ENCODE measurements around the gene CLCA4.
"Not testable (repeated sequence)": the region's sequence is repeated elsewhere in the genome, so short reads cannot be mapped to it uniquely, and the experiment has no call there.

The CLCA4 gene, protein sequence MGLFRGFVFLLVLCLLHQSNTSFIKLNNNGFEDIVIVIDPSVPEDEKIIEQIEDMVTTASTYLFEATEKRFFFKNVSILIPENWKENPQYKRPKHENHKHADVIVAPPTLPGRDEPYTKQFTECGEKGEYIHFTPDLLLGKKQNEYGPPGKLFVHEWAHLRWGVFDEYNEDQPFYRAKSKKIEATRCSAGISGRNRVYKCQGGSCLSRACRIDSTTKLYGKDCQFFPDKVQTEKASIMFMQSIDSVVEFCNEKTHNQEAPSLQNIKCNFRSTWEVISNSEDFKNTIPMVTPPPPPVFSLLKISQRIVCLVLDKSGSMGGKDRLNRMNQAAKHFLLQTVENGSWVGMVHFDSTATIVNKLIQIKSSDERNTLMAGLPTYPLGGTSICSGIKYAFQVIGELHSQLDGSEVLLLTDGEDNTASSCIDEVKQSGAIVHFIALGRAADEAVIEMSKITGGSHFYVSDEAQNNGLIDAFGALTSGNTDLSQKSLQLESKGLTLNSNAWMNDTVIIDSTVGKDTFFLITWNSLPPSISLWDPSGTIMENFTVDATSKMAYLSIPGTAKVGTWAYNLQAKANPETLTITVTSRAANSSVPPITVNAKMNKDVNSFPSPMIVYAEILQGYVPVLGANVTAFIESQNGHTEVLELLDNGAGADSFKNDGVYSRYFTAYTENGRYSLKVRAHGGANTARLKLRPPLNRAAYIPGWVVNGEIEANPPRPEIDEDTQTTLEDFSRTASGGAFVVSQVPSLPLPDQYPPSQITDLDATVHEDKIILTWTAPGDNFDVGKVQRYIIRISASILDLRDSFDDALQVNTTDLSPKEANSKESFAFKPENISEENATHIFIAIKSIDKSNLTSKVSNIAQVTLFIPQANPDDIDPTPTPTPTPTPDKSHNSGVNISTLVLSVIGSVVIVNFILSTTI
- long read RNA-seq, donor 1, result 0 reads
- long read RNA-seq, donor 2, result 0 reads
- long read RNA-seq, donor 3, result 0 reads
- long read RNA-seq, donor 4, result 0 reads
- long read RNA-seq, donor 5, result 0 reads
- long read RNA-seq, donor 6, result 0 reads
- long read RNA-seq, donor 7, result 0 reads
- long read RNA-seq, donor 8, result 0 reads

DNA sequence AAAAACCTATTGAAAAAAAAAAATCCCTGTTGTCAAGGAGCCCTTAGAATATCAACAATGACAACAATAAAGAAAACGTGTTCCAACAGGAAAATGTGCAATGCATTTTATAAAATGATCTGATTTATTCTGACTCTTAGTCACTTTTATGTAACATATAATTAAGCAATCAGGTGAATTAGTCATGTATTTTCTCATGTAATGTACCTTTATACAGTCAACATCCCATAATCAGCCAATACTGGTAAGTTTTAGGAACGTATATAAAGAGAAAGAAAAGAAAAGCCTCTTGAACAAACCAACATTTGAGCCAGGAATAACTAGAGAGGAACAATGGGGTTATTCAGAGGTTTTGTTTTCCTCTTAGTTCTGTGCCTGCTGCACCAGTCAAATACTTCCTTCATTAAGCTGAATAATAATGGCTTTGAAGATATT lies at the start of gene CLCA4:
CLCA4 (plus strand) TSS at position 292 of the 435 bp plus-strand sequence; CDS start at position 334, 42 bp downstream.
- DNase-seq, result no peak

DNA sequence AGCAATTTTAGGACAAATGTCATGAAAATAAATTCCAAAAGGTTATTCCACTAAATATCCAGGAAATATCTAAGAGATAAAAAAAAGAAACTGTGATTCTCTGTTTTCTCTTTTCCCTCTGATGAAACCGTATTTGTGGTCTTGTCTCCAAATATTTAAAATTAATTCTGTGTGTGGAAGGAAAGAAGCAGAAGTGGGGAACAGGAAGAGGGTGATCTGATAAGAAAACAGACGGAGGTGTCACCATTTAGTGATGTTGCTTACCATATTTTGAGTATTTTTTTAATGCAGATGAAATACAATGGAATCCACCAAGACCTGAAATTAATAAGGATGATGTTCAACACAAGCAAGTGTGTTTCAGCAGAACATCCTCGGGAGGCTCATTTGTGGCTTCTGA lies 48.6 kb upstream of the CLCA4 start:
- DNase-seq, result no peak

DNA sequence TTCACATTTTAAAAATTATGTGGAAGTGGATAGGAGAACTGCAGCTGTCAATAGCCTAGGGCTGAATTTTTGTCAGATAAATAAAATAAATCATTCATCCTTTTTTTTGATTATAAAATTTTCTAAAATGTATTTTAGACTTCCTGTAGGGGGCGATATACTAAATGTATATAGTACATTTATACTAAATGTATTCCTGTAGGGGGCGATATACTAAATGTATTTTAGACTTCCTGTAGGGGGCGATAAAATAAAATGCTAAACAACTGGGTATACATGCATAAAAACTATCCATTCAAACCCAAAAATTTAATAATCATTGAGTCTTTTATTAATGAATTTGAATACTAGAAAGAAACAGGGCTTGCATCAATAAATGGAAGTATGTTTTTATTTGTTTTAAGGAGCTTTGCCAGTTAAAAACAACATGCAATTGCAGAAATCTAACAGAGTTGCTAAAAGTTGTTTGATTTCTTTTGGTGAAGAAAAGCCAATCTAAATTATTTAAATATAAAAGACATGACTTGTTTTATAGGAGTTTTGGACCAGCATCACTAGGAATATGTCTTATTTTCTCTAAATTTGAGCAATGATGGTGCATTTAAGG lies 46.8 kb upstream of the CLCA4 start:
- no peak for DNase-seq

DNA sequence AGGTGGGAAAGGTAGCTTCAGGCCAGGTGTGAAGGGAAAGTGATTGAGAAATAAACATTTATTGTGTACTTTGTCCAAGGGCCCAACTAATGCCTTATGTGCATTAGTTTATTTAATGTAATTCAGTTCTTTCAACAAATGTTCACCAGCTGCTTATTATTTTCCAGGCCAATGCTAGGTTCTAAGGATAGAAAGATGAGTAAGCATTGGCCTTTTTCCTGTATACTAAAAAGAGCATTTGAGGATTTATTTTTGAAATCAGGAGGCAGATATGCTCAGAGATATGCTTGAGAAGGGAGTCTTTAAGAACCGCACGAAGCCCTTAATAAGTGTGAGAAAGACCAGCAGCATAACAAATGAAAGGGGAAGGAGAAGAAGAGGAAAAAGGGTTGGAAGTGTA lies 46.2 kb upstream of the CLCA4 start:
- no peak for DNase-seq

DNA sequence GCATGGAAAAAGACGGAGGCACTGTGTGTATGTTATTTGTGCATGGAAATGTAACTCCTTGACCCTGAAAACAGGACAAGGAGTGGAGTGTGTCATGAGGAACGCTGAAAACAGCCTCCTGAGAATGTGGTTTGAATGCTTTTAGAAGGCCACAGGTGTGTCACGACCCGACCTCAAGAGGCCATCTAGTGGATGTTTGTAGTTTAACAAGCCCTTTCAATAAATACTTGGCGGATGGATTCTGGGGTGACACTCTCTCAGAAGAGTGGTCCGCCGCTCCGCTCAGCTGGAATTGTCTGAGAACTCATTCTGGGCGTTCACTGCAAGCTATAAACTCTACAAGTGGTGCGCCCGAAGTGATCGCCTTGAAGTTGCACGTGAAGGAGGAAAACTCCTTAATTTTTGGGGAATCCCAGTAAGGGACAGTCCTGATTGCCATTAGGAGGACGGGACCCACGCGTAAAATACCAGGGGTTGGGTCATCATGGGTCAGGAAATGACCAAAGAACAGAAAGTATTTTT lies 44.7 kb upstream of the CLCA4 start:
- DNase-seq, result not testable (repeated sequence)

DNA sequence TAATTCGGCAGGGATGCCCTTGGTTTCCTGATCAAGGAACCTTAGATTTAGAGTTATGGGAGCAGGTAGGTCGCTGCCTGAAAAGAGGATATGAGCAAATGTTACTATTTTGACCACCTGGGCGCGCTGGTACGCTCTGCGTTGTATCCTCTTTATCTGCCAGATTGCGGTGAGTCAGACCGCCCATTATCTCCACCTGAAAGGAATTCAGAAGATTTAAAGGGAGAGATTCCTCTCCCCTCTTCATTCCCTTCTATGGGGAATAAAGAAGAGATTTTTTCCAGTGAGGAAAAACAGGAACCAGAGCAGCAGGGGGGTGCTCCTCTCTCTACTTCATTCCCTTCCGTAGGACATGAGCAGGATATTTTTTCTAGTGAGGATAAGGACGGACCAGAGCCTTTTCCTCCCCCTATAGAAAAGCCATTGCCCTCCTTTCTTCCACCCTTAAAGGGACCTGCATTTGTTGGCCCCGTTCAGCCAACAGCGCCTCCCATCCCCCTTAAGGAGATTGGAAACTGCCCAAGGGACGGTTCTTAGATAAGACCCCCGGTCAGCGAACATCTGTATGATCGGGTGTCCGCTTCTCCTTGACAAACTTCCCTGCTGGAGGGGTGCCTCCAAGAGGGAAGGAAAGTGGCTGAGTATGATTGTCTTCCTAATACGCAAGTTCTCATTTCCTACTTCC lies 44.0 kb upstream of the CLCA4 start:
- DNase-seq, result no peak

DNA sequence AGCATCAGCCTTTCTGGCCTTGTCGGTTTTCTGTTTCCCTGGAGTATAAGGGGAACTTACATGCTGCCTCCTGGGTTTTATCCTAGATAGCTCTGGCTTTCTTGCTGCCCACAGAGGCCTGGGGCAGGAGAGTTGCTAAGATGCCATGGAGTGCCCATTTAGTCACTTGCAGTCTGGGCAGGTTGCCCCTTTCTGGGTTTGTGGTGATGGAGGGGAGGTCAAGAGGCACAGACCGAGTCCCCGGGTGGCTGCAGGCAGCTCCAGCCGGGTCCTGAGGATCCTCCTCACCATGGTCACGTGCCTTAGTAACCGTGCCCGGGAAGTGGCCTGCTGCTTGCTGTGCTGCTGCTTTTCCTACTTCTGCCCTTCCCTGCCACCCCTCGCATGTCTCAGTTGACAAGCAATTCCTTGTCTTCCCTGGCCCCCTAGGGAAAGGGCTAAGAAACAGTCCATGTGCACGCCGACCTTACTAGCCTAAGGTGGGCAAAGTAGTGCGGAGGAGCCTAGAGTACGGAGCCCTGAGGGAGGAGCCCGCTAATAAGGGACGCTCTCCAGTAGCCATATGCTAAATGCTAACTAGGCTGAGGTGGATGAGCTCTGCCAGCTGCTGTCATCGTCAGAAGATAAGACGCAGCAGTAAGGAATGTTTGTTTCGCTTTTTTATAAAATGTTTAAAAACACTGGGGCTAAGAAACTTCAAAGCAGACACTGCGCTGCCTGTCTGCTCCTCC lies 43.3 kb upstream of the CLCA4 start:
- DNase-seq, result peak; percentile 30

DNA sequence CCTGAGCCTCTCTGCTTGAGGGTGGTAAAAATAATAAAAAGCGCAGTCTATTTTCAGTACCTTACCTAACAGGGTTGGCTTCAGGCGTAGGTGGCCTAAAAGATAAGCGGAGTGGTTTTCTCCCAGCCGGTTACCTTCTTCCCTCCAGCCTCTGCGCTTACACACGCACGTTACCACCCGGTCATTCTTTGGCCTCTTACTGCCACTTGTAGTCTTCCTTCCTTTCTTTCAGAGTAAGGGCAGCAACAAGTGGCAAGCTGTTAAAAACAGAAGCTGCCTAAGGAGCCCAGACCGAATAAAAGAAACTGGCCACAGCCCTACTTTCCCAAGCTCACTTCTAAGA lies 42.8 kb upstream of the CLCA4 start:
- DNase-seq, result no peak

DNA sequence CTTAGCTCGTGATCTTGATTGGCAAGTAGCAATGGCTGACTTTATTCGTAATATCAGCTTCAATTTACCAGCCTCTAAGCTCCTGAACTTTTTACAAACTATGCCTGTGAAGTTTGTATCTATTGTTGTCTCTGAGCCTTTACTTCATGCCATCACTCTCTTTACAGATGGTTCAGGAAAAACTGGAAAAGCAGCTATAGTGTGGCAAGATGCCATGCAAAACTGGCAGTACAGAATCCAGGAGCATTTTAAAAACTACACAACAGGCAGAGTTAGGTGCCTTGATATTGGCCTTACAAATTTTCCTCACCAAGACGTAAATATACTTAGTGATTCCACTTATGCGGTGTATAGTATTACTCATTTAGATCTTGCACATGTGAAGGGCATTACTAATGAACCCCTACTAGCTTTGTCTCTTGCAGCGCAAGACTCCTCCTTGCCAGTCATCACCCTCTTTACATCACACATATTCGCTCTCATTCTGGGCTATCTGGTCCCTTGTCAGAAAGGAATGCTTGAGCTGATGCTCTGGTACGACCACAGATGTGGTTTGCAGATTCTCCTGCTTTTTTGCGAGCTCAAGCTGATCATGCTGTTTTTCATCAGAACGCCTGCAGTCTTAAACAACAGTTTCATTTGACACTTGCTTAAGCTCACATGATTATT lies 41.8 kb upstream of the CLCA4 start:
- DNase-seq, result no peak

DNA sequence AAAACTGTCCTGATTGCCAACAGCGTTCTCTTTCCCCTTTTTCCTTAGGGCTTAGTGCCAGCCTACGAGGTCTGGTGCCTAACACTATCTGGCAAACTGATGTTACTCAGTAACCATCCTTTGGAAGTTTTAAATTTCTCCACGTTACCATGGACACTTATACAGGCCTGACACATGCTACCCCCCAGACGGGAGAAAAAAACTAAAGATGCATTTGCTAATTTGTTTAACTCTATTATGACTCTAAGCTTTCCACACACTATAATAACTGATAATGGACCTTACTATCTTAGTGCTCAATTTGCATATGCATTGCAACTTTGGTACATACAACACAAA lies 41.3 kb upstream of the CLCA4 start:
- no peak for DNase-seq

DNA sequence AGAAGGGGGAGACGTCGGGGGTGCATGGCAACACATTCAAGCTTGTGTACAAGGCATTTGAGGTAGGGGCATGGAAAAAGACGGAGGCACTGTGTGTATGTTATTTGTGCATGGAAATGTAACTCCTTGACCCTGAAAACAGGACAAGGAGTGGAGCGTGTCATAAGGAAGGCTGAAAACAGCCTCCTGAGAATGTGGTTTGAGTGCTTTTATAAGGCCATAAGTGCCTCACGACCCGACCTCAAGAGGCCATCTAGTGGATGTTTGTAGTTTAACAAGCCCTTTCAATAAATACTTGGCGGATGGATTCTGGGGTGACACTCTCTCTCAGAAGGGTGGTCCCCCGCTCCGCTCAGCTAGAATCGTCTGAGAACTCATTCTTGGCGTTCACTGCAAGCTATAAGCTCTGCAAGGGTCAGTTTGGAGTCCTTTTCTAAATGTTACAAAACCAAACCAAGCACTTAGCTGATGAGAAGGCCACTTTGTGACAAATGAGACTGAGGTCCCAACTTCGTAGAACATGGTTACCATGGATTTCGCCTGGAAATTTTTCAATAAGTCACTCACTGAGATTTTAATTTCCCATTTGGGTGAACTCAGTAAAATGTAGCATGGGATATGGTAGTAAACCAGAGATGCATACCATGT lies 38.8 kb upstream of the CLCA4 start:
- DNase-seq, result no peak

DNA sequence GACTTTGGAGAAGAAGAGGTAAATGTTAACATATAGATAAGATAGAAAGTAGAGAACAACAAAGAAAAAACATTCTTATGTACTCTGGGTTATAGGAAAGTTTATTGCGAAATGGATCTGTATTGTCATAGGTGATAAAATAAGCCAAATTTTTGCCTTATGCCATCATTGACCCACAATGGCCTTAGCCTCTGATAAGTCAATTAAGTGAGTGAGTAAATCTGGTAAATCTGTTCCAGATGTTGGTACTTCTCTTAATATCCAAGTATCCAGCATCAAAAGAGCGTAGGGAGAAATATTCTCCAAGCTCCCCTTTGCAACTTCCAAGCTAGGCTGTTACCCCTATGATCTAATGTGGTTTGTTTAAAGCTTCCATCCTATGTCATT lies 38.3 kb upstream of the CLCA4 start:
- DNase-seq, result no peak

DNA sequence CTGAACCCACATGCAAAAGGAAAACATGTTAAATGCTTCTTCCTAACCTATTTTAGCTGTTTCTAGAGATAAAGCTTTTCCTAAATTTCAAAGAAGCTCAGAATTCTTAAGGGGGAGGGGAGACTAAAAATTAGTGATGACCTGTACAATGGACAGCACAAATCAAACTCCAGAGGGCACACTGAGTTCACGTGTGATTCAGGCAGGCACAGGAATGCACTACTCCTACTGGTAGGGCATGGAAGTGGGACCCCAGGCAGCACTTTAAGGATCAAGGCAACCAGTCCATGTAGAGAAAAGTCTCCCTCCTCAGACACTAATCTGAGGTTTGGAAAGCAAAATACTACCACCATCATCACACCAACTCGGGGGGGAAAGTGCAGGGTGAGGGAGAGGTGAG lies 31.3 kb upstream of the CLCA4 start:
- no peak for DNase-seq

DNA sequence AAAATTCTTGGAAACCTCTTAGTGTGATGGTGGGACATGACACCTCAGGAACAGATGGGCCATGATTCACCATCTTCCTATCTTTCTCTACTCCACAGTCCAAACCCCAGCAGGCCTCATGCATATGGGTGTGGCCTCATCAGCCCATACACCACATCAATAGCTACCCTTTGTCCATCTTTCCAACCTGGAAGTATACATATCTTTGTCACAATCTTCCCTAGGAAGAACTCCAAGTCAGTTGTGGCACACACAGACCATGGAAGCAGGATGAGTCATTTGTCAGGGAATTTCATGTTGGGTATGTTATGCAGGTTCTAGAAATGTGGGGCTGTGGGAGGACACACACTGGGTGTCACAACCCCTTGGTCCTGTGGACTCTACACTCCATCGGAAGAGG lies 30.5 kb upstream of the CLCA4 start:
- no peak for DNase-seq

DNA sequence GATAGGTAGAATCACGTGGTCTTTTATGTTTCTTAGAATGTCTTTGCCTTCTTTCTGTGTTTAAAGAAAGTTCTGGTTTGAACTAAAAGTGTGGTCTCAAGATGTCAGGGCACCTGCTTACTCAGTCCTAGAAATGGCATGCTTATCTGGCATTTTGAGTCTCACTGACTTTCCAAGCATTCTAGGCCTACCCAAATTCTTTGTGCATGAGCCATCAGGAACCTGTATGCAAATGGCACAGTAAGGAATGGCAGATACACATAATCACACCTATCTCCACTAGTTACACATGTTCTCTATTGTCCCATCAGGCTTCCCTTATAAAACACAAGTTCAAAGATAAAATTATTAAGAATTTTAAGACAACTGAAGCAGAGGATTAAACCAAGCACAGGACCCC lies 29.5 kb upstream of the CLCA4 start:
- DNase-seq, result no peak

DNA sequence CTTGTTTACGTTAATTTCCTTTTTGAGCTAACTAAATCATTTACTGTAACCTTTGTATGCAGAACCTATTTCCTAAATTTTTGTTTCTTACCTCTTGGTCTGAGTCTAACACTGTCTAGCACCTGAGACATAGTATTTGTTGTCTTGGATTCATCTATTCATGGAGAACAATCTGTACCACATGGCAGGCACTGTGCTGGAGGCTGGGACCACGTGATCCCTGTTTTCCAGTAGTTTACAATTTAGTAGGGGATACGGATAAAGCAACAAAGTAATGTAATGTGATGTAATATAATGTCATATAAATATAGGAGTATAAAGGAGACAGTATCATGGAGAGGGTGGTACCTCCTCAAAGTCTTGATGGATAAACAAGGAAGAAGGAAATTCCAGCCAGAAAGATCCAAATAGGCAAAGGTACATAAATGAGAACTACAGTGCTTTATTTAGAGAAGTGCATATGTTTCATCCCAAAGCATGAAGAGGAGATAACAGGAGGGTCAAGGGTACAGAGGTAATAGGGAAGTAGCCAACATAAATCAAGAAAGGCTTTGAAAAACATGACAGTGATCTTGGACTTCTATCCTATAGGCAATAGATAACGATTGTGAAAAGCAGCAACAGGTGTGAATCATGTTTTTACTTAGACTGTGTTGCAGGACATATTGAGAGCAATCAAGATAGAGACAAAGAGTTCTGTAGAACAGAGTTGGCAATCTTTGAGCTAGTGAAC lies 25.9 kb upstream of the CLCA4 start:
- DNase-seq, result no peak

DNA sequence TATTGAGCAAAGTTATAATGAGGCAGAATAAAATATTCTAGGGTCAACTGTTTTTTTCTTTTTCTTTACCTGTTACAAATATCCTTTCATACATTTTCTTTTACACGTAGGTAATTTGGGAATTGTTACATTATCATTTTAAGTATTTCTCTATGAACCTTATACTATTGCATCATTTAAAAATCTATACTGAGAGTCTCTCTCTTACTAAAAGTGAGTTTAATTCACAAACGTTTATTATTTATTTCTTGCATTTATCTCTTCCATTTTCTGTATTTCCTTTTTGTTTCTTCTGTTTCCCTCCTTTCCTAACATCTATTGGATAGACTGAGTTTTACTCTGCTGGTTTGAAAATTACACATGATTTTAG lies 25.4 kb upstream of the CLCA4 start:
- no peak for DNase-seq

DNA sequence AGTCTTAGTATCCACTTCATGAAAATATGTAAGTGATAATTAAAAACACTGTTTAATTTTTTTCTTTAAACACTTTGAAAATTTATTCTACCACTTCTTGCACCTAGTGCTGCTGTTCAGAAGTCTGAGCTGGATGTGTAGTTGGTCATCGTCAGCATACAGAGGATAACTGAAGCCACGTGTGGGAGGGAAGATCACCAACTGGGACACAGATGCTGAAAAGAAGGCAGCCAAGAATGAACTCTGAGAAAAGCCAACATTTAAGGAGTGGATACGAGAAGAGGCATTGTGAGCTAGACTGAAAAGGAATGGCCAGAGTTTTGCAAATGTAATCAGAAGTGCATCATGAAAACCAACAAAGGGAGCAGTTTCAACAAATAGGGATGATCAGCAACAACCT lies 24.6 kb upstream of the CLCA4 start:
- DNase-seq, result no peak

DNA sequence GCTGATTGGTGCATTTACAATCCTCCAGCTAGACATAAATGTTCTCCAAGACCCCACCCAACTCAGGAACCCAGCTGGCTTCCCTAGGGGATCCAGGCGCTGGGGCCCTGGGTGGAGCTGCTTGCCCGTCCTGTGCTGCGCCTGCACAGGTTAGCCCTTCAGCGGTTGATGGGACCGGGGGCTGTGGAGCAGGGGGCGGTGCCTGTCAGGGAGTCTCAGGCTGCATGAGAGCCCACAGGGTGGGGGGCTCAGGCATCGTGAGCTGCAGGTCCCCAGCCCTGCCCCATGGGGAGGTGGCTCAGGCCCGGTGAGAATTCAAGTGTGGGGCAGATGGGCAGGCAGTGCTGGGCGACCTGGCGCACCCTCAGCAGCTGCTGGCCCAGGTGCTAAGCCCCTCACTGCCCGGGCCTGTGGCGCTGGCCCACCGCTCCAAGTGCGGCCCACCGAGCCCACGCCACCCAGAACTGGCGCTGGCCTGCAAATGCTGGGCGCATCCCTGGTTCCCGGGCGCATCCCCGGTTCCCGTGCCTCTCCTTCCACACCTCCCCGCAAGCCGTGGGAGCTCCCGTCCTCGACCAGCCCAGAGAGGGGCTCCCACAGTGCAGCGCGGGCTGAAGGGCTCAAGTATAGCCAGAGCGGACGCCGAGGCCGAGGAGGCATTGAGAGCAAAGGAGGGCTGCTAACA lies 23.1 kb upstream of the CLCA4 start:
- no peak for DNase-seq

Data from right kidney (tissue), 9 donors.